Measurements from ENCODE around the gene PRDM16. TPM values are rescaled to one million over a fixed set of nuclear protein-coding genes. Genes with fewer than 3 reads are reported as not detected.

The PRDM16 gene
- total RNA-seq, 1 experiment from 2014 or later = 0.17 TPM

DNA sequence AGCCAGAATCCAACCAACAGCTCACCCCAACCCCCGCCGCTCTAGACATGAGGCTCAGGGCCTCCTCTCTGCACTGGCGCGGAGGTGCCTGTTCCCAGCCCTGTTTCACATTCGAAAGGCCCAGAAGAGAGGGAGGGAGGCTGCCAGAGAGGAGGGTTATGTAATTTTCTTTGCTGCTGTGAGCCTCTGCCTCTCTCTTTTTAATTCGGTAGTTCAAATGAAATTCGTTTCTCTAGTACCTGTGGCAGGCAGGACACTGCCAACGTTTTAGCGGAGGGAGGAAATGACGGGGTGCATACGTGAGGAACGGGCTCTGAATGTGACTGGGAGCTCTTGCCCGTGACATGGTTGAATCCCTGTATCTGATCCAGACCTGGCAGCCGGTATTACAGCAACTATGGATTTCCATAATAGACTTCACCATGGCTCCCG is 9.4 kb downstream of the PRDM16 start:
- no peak overlapping the region for H3K56ac ChIP-seq (ENCODE audit: insufficient read length, low read depth, low read length)
- H3K27me3 ChIP-seq (ENCODE audit: insufficient read depth, low read length) = peaks cover 12% of the 10 kb centered on the region; the same call in 1 of the 2 replicates
- peaks cover 36% of the 10 kb centered on the region for H3K27me3 Mint-ChIP-seq (ENCODE audit: low read depth)
- no CpG with 5 or more reads among the region's 15 CpGs for WGBS (ENCODE audit: extremely low coverage, insufficient read length, low lambda C conversion rate)
- no peak overlapping the region for H3K4me3 Mint-ChIP-seq
- H4K91ac ChIP-seq (ENCODE audit: insufficient read length, low read depth, low read length) = no peak overlapping the region
- H3K27ac ChIP-seq (ENCODE audit: insufficient read length, low read depth, low read length) = no peak overlapping the region
- H3K9me3 Mint-ChIP-seq = no peaks in the 10 kb centered on the region; a peak in 1 of 5 replicates
- no peak overlapping the region for H3K23ac ChIP-seq (ENCODE audit: insufficient read length, low read depth, low read length)
- no peak overlapping the region for H3K9ac ChIP-seq (ENCODE audit: extremely low read depth, insufficient read length, low read length)
- H3K4me1 ChIP-seq (ENCODE audit: insufficient read depth, low read length) = no peaks in the 10 kb centered on the region
- no peak overlapping the region for H3K4me2 ChIP-seq (ENCODE audit: insufficient read depth, insufficient read length, low read length)
- no peak for TF ChIP-seq CTCF (conservative IDR thresholded peaks at IDR 0.05)
- H3K27ac Mint-ChIP-seq = no peak overlapping the region
- H3K9me3 ChIP-seq (ENCODE audit: control insufficient read depth, low read depth, low read length) = no peaks in the 10 kb centered on the region
- H3T11ph ChIP-seq (ENCODE audit: low read length) = no peak overlapping the region
- H3K23me2 ChIP-seq (ENCODE audit: insufficient read length, low read depth, low read length, poor library complexity, severe bottlenecking) = peaks cover 1% of the 10 kb centered on the region
- H3K14ac ChIP-seq (ENCODE audit: insufficient read depth, low read length) = no peak overlapping the region
- no peak overlapping the region for H2BK12ac ChIP-seq (ENCODE audit: insufficient read length, low read depth, low read length)
- no peaks in the 10 kb centered on the region for H4K20me1 ChIP-seq (ENCODE audit: control insufficient read depth, insufficient read depth, insufficient read length)
- H2BK5ac ChIP-seq (ENCODE audit: insufficient read length, low read length) = no peak overlapping the region
- no peak overlapping the region for H2AFZ ChIP-seq (ENCODE audit: low read length)
- no peak for DNase-seq
- peaks cover 6 to 16% of the 10 kb centered on the region in 2 experiments; a peak in 3 of 4 replicates for H3K4me1 Mint-ChIP-seq
- H2AK5ac ChIP-seq (ENCODE audit: insufficient read length, low read length) = no peak overlapping the region
- H2BK20ac ChIP-seq (ENCODE audit: low read depth, low read length, poor library complexity, severe bottlenecking) = no peak overlapping the region
- H3K36me3 Mint-ChIP-seq (ENCODE audit: insufficient read depth in 1 of 3, low read depth in 3 of 3) = no peaks in the 10 kb centered on the region
- H3K18ac ChIP-seq (ENCODE audit: insufficient read length, low read depth, low read length) = no peak overlapping the region
- no peak overlapping the region for H2BK120ac ChIP-seq (ENCODE audit: low read depth, low read length, poor library complexity, severe bottlenecking)
- no peak overlapping the region for H3K4ac ChIP-seq (ENCODE audit: low read depth, low read length)
- H2BK15ac ChIP-seq (ENCODE audit: low read depth, low read length) = no peak overlapping the region
- H3K79me1 ChIP-seq (ENCODE audit: insufficient read depth, low read depth, low read length, poor library complexity, severe bottlenecking) = no peaks in the 10 kb centered on the region
- no peaks in the 10 kb centered on the region for H3K79me2 ChIP-seq (ENCODE audit: insufficient read depth, low read length)
- no peak overlapping the region for H4K5ac ChIP-seq (ENCODE audit: insufficient read length, low read depth, low read length)
- no peak overlapping the region for H4K8ac ChIP-seq (replicated peaks; ENCODE audit: insufficient read length, low read depth, low read length)

All from H9 (cell line).